Fibroblast of skin of right quadriceps (primary cell): ENCODE results near the gene GLB1L2.

Experiments
- DNase-seq: peaks from one replicate; pipeline ENCODE4 v3.0.0-alpha.2; 2013

Gene GLB1L2

DNA sequence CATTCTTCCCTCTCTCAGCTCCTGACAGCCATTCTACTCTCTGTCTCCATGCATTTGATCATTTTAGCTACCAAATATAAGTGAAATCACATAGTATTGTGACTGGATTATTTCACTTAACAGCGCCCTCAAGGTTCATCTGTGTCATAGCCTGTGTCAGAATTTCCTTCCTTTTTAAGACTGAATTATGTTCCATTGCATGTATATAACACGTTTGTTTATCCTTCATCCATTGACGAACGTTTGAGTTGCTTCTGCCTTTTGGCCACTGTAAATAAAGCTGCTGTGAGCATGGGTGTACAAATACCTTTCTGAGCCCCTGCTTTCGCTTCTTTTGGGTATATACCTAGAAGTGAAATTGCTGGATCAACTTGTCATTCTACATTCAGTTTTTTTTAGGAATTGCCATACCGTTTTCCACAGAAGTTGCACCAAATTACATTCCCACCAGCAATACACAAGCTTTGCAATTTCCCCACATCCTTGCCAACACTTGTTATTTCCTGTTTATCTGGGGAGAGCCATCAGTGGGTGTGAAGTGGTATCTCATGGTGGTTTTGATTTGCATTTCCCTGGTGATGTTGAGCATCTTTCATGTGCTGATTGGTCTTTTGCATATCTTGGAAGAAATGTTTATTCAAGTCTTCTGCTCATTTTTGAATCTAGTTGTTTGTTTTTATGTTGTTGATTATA lies 17.5 kb downstream of the GLB1L2 start:
- no peak for DNase-seq

DNA sequence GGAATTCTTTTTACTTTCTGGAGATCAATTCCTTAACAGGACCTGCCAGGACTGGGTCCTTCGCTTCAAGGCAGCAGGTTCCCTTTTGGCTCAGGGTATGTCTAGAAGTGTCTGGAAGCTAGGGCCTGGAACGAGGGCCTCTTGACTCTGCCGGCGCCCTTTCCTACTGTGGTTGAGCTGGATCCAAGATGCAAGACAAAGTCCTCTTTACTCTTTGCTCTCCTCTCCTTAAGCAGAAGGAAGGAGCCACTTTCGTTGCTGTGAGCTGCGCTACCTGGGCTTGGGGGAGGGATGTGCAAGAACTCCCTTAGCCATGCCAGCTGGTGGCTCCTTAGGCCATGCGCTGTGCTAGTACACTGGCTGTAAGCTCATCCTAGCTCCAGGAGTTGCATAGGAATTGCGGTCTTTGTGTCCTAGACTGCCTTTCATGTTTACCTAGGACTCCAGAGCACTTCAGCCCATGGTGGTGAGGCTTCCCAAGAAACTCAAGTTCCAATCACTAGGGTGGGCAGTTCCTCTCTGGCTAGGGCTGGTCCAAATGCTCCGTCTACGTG lies 18.1 kb downstream of the GLB1L2 start:
- DNase-seq: no peak

DNA sequence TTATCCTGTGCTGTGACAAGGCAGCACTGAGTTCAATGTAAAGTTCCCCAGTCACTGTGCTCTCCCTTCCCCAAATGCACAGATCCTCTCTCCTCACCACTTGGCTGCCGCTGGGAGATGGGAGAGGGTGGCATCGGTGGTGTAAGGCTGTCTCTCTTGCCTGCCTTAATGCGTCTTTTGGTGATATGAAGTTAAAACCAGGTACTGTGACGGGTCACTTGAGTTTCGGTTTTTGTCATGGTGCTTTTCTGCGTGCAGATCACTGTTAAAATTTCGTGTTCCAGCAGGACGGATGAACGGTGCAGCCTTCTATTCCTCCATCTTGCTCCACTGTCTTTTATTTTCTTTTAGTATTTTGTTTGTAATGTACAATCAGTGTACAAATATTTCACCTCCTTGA lies 18.6 kb downstream of the GLB1L2 start:
- no peak for DNase-seq

DNA sequence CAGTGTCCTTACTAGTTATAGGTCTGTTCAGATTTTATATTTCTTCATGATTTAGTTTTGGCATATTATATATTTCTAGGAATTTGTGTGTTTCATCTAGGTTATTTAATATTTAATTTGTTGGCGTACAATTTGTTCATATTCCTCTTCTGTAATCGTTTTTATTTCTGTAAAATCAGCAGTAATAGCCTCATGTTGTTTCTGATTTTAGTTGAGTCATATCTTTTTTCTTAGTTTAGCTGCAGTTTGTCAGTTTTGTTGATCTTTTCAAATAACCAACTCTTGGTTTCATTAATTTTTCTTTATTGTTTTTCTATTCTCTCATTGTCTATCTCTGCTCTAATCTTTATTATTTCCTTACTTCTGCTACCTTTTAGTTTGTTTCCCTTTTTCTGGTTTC lies 20.3 kb downstream of the GLB1L2 start:
- DNase-seq: no peak

DNA sequence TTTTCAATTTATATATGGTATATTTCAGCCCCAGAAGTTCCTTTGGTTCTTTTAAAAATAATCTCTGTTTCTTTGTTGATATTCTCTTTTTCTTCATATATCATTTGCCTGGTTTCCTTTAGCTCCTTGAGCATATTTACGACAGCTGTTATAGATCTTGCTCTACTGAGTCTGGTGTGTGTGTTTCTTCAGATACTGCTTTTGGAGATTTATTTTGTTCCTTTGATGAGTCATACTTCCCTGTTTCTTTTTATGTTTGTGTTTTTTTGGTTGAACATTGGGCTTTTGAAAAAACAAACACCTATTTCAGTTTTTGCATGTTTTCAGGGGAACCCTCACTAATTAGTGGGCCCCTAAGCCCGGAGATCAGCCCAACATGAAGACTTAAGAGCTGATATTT lies 23.3 kb downstream of the GLB1L2 start:
- no peak for DNase-seq

DNA sequence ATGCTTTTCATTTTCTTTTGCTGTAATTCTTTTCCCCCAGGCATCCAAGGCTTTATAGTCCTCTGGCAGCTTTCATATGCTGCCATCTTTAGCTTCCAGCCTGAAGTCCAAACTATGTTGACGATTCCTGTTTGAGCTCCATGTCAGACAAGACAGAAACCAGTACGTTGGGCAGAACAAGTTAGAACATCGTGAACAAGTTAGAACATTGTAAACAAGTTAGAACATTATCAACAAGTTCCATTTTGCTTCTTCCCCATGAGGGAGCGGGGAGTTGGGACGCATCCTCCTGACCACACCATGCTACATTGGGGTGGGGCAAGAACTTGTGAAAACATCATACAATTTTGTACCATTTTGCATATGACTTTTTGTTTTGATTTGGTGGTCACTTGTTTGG lies 23.9 kb downstream of the GLB1L2 start:
- DNase-seq: no peak

DNA sequence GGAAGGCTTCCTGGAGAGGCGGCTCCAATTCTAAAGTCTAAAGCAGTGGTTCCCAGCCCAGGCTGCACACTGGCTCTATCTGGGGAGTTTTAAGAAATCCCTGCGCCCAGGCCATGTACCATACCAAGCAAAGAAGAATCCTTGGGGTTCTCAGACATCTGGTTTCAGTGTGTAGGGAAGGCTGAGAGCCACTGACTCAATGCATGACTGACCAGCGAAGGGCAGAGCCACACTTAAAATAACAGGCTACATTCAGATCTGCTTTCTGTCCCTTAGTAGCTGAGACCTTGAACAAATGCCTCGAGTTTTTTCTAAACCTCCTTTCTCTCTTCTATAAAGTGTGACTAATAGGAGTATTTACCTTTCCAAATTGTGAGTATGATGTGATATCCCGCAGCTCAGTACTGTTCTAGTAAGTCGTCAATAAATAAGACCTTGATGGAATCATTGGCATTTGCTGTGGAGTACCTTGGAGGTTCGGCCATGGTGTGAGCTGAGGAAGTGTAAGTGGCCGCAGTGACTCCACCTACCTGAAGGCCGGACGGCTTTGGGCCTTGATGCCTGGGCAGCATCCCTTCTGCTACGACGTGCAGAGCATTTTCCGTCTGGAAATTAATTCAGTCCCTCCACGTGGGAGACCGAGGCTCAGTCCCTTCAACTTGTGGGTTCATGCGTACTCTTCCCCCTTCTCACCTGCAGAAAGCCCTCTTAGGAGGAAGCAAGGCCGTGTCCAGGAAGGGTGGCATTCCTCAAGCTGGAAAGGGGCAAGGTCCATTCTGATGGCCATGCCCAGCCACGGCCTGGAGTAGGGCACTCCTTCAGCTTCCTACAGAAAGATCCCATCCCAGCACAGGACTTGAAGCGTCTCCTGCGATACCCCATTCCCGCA lies 25.1 kb downstream of the GLB1L2 start:
- no peak for DNase-seq

DNA sequence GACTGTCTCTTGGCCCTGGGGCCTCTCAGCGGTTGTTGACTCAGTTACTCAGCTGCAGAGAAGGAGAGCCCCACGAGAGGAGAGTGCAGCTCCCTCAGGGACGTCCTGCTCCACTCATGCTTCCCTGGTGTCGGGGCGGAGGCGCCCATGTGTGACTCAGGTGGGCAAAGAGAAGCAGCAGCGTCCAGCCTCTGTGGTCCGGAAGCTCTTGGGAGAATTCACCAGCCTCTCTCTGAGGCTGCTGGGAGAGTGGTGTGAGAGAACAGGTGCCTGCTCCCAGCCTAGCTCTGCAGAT lies 25.7 kb downstream of the GLB1L2 start:
- DNase-seq: no peak

DNA sequence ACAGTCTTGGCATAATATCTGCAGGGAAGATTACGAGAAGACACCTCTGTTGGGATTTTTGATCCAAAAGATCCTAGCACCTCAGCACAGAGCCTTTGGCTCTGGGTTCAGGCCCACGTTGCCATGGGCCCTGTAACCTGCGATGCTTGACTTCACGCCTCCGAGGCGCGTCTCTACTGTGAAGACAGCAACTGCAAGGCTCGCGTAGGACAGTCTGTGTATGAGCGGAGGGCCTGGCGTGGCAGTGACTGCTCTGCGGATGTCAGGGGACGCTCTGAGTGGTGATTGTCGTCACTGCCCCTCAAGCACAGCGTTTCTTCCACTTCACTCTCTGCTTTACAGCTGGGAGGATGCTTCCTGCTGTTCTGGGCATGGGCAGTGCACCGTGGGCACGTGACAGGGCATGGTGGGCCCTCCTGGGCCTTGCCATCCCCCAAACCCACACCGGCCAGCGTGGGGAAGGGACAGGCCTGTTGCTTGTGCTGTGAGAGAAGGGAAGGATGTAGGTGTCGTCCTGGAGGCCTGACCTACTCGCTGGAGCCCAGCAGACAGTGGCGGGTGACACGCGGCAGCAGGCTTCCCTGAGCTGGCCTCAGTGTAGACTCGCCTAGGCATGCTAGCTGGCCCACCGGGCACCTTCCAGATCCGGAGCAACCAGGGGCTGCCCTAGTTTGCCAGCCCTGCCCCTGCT lies 26.5 kb downstream of the GLB1L2 start:
- DNase-seq: no peak

DNA sequence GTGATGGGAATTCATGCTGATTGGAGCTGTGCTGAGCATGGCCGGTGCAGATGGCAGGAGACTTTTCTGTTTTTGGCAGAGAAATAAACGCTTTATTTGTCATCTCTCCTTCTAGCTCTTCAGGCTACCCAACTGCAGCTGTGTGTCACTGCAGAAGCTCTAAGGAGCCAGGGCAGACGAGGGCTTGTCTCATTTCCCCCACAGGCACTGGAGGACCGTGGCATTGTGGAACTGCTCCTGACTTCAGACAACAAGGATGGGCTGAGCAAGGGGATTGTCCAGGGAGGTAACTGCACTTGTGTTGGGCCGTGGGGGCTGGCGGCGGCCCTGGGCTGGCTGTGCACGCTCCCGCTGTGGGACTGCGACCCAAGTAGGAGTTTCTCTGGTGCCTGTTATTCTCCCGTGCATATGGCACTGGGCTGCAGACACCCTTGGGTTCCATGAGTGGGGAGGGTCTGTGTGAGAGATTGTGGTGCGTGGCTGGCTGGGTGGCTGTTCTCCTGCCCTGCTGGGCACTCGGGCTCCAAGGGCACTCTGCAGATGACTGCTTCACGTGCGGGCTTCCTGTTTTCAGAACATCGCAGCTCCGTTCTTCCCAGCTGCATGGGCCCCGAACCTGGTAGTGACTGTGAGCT lies 27.2 kb downstream of the GLB1L2 start:
- DNase-seq: no peak

DNA sequence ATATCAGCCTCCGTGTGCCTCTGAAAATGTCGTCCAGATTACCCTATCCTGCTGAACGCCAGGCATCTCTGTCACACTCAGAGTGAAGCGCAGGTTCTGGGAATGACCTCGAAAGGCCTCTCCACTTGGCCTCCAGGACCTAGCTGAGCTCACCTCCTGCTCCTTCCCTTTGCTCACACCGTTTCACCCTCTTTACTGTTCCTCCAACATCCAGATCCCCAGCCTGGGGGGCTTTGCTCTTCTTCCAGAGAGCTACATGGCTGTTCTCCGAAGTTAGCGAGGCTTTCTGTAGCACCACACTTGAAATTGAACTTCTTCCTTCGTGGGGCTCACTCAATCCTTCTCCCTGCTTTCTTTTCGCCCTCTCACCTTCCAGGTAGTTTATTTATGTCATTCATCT lies 27.9 kb downstream of the GLB1L2 start:
- DNase-seq: no peak

DNA sequence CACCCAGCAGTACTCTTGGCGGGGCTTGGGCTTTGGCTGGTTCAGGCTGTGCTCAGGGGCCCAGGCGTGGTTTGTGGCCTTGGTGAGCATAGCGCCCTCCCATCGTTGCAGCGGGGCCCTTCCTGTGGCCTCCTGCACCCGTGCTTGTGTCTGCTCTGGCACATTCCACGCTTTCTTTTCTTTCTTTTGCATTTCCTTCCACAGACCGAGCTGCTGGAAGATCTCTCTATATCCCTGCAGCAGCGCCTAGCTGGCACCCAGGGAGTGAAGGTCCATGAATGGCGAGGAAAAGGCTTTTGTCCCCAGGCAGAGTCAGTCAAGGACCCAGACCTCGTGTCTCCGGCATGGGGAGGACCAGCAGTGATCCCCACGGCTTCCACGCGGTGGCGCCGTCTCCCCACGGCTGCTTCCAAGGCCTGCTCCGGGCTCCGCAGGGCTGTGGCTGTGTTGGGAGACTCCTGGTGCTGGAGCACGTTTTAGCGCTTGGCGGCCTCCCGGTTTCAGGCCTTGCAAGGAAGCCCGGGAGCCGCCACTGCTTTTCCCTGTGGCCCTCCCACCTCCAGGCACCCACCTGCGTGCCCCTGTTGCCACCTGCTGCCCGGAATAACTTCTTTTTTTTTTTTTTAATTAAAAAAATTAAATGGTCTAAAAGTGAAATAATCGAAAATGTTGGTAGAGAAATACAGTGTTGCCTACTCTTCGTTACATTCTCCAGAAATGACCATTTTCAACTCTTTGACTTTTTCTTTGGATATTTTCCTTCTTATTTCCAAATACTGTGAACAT lies 28.5 kb downstream of the GLB1L2 start:
- peak; percentile 53 for DNase-seq

DNA sequence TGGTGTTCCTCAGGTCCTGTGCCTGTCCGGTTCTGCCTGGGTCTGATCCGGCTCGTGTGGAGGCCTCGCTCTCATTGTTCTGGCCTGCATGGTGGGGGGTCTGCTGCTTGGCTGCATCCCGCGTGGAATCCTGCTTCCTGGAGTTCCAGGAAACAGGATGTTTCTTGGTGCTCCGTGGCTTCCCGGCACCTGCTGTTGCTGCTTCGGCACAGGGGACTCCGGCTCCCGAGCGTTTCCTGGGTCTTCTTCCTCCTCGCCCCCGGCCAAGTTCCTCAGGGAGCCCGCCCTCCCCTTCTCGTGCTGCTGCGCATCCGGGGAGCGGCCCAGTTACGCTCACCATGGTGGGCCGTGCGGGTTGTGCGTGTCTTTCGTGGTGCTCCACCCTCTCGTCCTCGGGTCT lies 29.9 kb downstream of the GLB1L2 start:
- no peak for DNase-seq

DNA sequence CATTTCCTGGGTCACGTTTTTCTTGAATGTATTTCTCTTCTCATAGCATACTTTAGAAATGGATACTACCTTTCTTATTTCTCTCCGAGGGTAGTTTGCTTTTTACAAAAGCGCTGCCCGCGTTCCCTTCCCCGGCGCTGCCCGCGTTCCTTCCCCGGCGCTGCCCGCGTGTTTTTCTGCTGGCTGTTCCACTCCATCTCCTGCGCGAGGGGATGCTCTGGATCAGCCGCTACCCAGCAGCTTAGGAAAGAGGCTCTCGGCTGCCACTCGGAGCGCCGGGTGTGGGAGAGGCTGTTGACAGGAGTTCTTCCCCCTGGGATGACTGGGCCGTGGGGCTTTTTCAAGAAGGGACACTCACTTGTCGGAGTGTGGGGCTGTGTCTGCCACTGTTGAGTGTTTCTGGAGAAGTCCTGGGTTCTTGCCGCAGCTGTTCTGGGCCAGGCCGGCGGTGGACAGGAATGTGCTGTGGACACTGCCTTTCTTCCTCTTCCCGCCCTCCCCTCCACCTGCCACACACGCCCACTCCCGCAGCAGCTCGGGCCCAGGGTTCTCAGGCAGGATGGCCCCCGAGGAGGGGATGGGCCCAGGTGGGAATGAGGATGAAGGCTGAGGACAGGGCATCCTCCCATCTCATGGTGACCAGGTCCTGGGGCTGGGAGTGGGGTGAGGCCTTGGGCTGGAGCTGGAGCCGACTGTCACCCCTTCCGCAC lies 30.6 kb downstream of the GLB1L2 start:
- DNase-seq: no peak

DNA sequence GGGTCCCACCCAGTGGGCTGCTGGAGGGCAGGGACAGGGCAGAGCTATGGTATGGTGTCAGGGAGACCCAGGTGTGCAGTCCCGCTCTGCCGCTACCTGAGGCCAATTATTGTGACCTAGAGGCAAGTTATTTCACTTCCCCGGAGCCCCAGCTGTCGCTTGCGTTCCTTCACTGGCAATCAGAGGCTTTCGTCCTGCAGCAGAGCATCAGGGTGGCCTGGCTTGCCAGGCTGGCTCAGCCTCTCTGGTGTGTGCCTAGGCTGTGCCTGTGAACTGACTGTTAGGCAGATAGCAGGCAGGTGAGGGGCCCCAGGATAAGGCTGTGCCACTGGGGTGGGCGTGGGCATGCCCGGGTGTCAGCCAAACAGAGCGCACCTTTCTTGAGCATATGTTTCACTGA lies 31.4 kb downstream of the GLB1L2 start:
- no peak for DNase-seq

DNA sequence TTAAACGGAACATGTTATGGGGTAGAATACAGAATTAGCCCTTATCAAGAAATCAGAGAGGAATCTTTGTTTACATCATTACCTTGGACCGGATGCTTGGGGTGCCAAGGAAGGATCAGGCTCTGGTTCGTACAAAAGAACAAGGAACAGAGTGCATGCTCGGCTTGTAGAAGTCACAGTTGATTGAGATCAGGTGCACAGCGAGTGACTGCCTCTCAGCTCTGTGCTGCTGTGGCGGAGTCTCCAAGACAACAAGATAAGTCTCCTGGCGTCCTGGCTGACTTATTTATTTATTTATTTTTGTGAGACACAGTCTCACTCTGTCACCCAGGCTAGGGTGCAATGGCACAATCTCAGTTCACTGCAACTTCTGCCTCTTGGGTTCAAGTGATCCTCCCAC lies 31.8 kb downstream of the GLB1L2 start:
- no peak for DNase-seq

DNA sequence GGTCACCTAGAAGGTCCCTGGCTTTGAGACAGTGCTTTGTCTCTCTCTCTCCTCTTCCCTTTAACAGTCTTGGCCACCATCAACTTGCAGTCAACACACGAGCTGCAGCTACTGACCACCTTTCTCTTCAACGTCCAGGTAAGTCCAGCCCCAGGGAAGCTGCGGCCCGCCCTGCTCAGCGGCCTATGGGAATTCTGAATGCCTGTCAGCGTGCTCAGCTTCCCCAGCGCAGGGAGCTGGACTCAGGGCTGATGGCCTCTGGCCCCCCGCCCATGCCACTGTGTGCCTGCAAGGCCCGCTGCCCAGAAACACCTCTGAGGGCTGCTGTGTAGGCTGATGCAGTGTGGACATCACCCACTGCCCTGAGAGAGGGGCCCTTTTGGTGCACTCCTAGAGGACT lies 32.5 kb downstream of the GLB1L2 start:
- no peak for DNase-seq

DNA sequence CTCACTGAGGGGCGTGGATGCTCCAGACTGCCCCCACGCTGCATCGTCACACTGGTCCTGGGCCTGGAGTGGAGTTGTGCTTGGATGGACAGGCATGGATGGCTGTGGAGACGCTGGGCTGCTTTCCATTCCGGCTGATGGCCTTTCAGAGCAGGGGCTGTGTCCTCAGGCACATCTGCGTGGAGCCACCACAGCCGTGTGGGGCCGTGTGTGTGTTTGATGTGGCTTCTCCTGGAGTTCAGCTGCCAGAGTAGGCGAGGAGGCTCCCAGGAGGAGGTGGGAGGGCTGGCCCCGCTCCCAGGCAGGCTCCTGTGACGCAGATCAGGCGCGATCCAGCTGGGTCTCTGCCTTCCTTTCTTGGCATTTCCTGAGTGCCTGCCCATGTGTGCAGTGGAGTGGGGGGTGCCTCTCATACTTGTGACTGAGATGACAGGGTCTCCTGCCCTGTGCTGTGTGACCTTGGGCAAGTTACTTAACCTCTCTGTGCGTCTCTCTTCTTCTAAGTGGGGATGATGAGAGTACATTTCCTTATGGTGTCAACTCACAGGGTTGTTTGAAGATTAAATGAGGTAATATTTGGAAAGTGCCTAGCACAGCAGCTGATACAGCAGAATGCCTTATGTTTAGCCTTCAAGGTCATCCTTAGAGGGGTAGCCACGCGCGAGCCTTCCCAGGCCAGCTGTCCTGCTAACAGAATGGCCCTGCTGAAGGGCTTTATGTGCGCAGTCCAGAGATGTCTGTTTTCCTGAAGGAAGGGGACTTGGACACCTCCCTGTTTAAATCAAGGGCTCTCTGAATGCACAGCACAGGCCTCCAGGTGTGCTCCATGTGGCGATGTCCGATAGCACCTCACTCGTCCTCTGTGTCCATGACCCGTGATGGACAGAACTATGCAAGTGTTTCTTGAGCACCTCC lies 33.5 kb downstream of the GLB1L2 start:
- no peak for DNase-seq

DNA sequence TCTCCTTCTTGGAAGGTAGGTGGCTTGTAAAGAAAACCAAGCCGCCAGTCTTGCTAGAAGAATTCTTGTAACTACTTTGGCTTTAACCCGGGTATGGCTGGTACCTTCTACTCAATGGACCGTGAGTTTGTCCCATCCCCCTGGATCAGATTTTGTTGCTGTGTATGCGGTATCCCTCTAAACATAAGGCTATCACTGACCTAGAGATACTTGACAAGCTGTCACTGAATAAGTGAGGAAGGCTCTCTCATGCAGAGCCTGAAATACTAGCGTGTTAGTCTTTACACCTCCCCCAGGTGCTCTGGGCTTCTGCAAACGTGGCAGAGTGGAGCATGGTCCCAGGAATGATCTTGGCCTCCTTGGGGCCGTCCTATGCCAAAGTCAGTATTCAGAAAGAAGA lies 34.5 kb downstream of the GLB1L2 start:
- no peak for DNase-seq

DNA sequence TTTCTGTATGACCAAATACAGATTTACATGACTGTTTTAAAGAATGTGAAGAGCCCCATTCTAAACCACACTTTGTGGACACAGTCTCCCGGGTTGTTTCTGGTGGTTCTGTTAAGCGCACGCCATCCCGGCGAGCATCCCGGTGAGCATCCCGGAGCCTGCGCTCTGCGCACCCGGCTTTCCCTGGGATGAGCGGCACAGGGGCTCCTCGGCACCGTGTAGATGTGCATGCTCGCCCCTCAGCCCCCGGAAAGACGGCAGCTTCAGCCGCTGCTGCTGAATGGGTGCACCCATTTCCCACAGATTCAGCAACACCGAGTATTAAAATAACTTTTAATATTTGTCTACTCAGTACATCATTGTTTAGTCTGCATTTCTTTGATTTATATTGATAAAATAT lies 36.0 kb downstream of the GLB1L2 start:
- no peak for DNase-seq
